GM23338 (cell line): ENCODE results near the gene ANO1. TPM values are rescaled to one million over a fixed set of nuclear protein-coding genes. Genes with fewer than 3 reads are reported as not detected.

Source experiments
- ATAC-seq: fragments of 200-7000 bp; cut with Tn5 transposase; 3 replicates; pipeline ENCODE4 v1.9.1; 2020
- DNase-seq: peaks from one replicate; pipeline ENCODE4 v3.0.0-alpha.2; 2015; ENCODE audit warnings: low spot score
- H2AFZ ChIP-seq: fragments of 200-600 bp; sonication (generic); 2 replicates; pipeline ENCODE4 v1.8.0; 2016; ENCODE audit warnings: antibody characterized with exemption, mild to moderate bottlenecking, moderate library complexity
- H3F3A ChIP-seq: fragments of 200-600 bp; sonication (generic); replicated peaks from 2 replicates; pipeline ENCODE4 v1.8.0; 2017; ENCODE audit warnings: antibody characterized with exemption, mixed run types, low read depth
- H3K27ac ChIP-seq: fragments of 200-600 bp; sonication (generic); 2 replicates; pipeline ENCODE4 v1.6.1; 2016; ENCODE audit warnings: low read depth
- H3K27me3 ChIP-seq: fragments of 200-600 bp; sonication (generic); 2 replicates; pipeline ENCODE4 v1.8.0; 2016; ENCODE audit warnings: mild to moderate bottlenecking, mixed run types, moderate library complexity; ENCODE audit not compliant: insufficient read depth
- H3K36me3 ChIP-seq: fragments of 200-600 bp; sonication (generic); 2 replicates; pipeline ENCODE4 v1.8.0; 2016; ENCODE audit warnings: mild to moderate bottlenecking; ENCODE audit not compliant: insufficient read depth
- H3K4me1 ChIP-seq: fragments of 200-600 bp; sonication (generic); 2 replicates; pipeline ENCODE4 v1.8.0; 2016; ENCODE audit warnings: mild to moderate bottlenecking, moderate library complexity; ENCODE audit not compliant: insufficient read depth
- H3K4me2 ChIP-seq: fragments of 200-600 bp; sonication (generic); 2 replicates; pipeline ENCODE4 v1.7.1; 2017; ENCODE audit warnings: mixed run types
- H3K4me3 ChIP-seq: fragments of 200-600 bp; sonication (generic); 2 replicates; pipeline ENCODE4 v1.6.1; 2016; ENCODE audit warnings: mixed run types
- H3K79me2 ChIP-seq: fragments of 200-600 bp; sonication (generic); replicated peaks from 2 replicates; pipeline ENCODE4 v1.8.0; 2017; ENCODE audit warnings: mild to moderate bottlenecking; ENCODE audit not compliant: insufficient read depth
- H3K9me2 ChIP-seq: fragments of 200-600 bp; sonication (generic); 2 replicates; pipeline ENCODE4 v1.8.0; 2017; ENCODE audit not compliant: insufficient read depth
- H4K20me1 ChIP-seq: fragments of 200-600 bp; sonication (generic); replicated peaks from 2 replicates; pipeline ENCODE4 v1.8.0; 2017; ENCODE audit warnings: mild to moderate bottlenecking; ENCODE audit not compliant: insufficient read depth
- H3K27ac Mint-ChIP-seq: 2 replicates; pipeline ENCODE4 v1.8.0; 2020; ENCODE audit warnings: inconsistent platforms, mild to moderate bottlenecking, moderate library complexity, mixed read lengths
- H3K27me3 Mint-ChIP-seq: 3 replicates; pipeline ENCODE4 v1.8.0; 2022; ENCODE audit warnings: low read depth, mild to moderate bottlenecking, moderate library complexity, mixed read lengths, inconsistent platforms; ENCODE audit not compliant: insufficient read depth, poor library complexity
- H3K36me3 Mint-ChIP-seq: 3 replicates; pipeline ENCODE4 v1.8.0; 2021; ENCODE audit warnings: low read depth, mild to moderate bottlenecking, inconsistent platforms, moderate library complexity, mixed read lengths
- H3K4me1 Mint-ChIP-seq: 3 replicates; pipeline ENCODE4 v1.8.0; 2020; ENCODE audit warnings: mild to moderate bottlenecking, inconsistent platforms, mixed read lengths
- H3K4me3 Mint-ChIP-seq: 3 replicates; pipeline ENCODE4 v1.8.0; 2021; ENCODE audit warnings: moderate library complexity, mild to moderate bottlenecking, inconsistent platforms, mixed read lengths
- H3K9me3 Mint-ChIP-seq: 3 replicates; pipeline ENCODE4 v1.8.0; 2020; ENCODE audit warnings: moderate library complexity, mild to moderate bottlenecking, inconsistent platforms, mixed read lengths
- CREB1 ChIP-seq: fragments of 250-450 bp; sonication (Bioruptor Pico); IDR thresholded peaks from 2 replicates; pipeline ENCODE4 v1.5.0; 2020; ENCODE audit warnings: low read depth, mild to moderate bottlenecking, moderate library complexity
- EZH2 ChIP-seq: fragments of 200-600 bp; sonication (generic); IDR thresholded peaks from one replicate; pipeline ENCODE4 v1.8.0; 2017; ENCODE audit warnings: antibody characterized with exemption, mild to moderate bottlenecking, low read depth; ENCODE audit not compliant: unreplicated experiment
- JUNB ChIP-seq: IDR thresholded peaks from one replicate; pipeline ENCODE4 v1.6.1; 2016; ENCODE audit warnings: antibody characterized with exemption; ENCODE audit not compliant: unreplicated experiment
- NANOG ChIP-seq: IDR thresholded peaks from 2 replicates; pipeline ENCODE4 v1.6.1; 2016; ENCODE audit warnings: antibody characterized with exemption, borderline replicate concordance
- POLR2AphosphoS5 ChIP-seq: IDR thresholded peaks from 2 replicates; pipeline ENCODE4 v1.6.1; 2016; ENCODE audit warnings: antibody characterized with exemption, low read depth
- STAT1 ChIP-seq: IDR thresholded peaks from one replicate; pipeline ENCODE4 v1.6.1; 2016; ENCODE audit warnings: antibody characterized with exemption; ENCODE audit not compliant: unreplicated experiment
- ZNF331 ChIP-seq: fragments of 250-450 bp; sonication (Bioruptor Pico); IDR thresholded peaks from 2 replicates; pipeline ENCODE4 v1.5.0; 2020; ENCODE audit warnings: low read depth, mild to moderate bottlenecking, moderate library complexity
- polyA plus RNA-seq: library from polyadenylated mRNA; unstranded; fragments of >200 nt; fragmentation: Nextera tagmentation; extraction: Ambion mirVana; gene quantifications from 2 replicates; pipeline ENCODE4 v1.2.1, GENCODE V29; 2016
- total RNA-seq: library from RNA; depleted of rRNA; stranded (reverse); fragments of >200 nt; shearing (Covaris generic); gene quantifications from 2 replicates; pipeline ENCODE4 v1.2.3, GENCODE V29; 2014
- TF ChIP-seq, protein P1 (sequence below): IDR thresholded peaks from one replicate; pipeline ENCODE4 v1.6.1; 2018; ENCODE audit warnings: antibody characterized with exemption; ENCODE audit not compliant: unreplicated experiment

Gene ANO1
- total and polyA plus RNA-seq, 2 experiments from 2014 or later, result 1.4 to 3.4 TPM

DNA sequence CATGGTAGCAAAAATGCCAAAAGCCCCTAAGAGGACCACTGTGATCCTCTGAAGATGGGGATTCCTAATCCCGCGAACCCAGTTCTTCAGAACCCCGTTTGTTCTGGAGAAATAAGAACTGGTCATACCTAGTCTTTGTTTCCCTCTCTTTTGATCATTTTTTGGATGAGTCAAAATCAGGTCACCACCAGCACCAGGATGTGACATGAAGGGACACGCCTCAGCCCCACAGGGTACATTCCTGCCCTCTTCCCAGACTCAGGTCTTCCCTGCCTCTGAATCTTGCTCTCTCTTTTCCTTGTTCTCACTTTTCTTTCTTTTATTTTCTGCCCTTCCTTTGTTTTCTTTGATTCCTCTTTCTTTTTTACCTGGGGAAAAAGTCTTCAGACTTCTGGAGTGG lies 14.6 kb upstream of the ANO1 start:
- Histone ChIP-seq H3K4me2 (no peak overlapping the region), H3K4me3 (no peak overlapping the region), H3K36me3 (no peaks in the 10 kb centered on the region), H3K4me1 (peaks cover 9% of the 10 kb centered on the region; the same call in 1 of the 2 replicates), H3K27ac (no peak overlapping the region), H3F3A (no peaks in the 10 kb centered on the region), H3K9me2 (no peaks in the 10 kb centered on the region), H3K27me3 (no peaks in the 10 kb centered on the region), H4K20me1 (no peaks in the 10 kb centered on the region), H2AFZ (no peak overlapping the region), H3K79me2 (no peaks in the 10 kb centered on the region)
- DNase-seq (no peak), ATAC-seq (no peak)
- H3K9me3 Mint-ChIP-seq, result no peaks in the 10 kb centered on the region; the same call in 2 of the 3 replicates
- H3K36me3 Mint-ChIP-seq, result no peaks in the 10 kb centered on the region
- peaks cover 6% of the 10 kb centered on the region for H3K27me3 Mint-ChIP-seq
- peaks cover 23% of the 10 kb centered on the region for H3K4me1 Mint-ChIP-seq
- H3K27ac Mint-ChIP-seq, result no peak overlapping the region
- TF ChIP-seq NANOG (no peak), POLR2AphosphoS5 (no peak)
- H3K4me3 Mint-ChIP-seq, result no peak overlapping the region

DNA sequence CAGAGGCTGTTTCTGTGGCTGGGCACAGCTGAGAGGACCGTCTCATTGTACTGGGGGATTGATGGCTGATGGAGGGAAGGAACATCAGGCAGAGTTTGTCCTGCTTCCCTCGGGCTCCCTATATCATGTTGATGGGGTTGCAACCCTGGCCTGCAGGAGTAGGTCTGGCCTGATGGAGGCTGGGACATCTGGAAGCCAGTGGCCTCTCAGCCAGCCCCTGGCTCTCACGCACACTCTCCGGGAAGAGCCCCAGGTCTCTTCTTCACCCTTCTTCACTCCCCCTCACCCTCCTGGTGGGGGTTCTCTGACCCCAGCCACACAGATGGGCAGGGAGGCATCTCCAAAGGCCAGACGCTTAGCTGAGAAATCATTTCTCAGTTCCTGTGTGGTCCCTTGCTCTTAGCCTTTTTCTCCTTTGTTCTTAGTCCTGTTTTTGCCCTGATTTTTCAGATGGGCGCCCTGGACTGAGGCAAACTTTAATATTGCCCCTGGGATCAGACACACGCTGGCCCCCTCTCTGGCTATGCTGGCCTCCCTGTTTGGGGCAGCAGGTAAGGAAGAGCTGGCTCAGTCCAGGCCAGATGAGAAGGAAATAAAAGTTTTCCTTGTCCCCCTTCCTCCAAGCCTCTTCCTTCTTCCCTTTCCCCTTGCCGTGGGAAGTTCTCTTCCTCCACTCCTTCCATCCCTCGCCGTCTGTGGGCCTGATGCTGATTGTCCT lies 13.9 kb upstream of the ANO1 start:
- TF ChIP-seq EZH2 (no peak), CREB1 (CRISPR knock-in tag) (no peak), ZNF331 (CRISPR knock-in tag) (no peak), STAT1 (no peak), POLR2AphosphoS5 (no peak), JUNB (no peak)
- TF ChIP-seq, protein P1, sequence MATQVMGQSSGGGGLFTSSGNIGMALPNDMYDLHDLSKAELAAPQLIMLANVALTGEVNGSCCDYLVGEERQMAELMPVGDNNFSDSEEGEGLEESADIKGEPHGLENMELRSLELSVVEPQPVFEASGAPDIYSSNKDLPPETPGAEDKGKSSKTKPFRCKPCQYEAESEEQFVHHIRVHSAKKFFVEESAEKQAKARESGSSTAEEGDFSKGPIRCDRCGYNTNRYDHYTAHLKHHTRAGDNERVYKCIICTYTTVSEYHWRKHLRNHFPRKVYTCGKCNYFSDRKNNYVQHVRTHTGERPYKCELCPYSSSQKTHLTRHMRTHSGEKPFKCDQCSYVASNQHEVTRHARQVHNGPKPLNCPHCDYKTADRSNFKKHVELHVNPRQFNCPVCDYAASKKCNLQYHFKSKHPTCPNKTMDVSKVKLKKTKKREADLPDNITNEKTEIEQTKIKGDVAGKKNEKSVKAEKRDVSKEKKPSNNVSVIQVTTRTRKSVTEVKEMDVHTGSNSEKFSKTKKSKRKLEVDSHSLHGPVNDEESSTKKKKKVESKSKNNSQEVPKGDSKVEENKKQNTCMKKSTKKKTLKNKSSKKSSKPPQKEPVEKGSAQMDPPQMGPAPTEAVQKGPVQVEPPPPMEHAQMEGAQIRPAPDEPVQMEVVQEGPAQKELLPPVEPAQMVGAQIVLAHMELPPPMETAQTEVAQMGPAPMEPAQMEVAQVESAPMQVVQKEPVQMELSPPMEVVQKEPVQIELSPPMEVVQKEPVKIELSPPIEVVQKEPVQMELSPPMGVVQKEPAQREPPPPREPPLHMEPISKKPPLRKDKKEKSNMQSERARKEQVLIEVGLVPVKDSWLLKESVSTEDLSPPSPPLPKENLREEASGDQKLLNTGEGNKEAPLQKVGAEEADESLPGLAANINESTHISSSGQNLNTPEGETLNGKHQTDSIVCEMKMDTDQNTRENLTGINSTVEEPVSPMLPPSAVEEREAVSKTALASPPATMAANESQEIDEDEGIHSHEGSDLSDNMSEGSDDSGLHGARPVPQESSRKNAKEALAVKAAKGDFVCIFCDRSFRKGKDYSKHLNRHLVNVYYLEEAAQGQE, result no peak
- Histone ChIP-seq H3K27me3 (no peaks in the 10 kb centered on the region), H3K9me2 (no peaks in the 10 kb centered on the region), H3K27ac (no peak overlapping the region), H3F3A (no peaks in the 10 kb centered on the region), H3K4me2 (no peak overlapping the region), H3K4me3 (no peak overlapping the region), H3K79me2 (no peaks in the 10 kb centered on the region), H2AFZ (no peak overlapping the region), H3K36me3 (no peaks in the 10 kb centered on the region), H3K4me1 (peaks cover 9% of the 10 kb centered on the region; the same call in 1 of the 2 replicates), H4K20me1 (no peaks in the 10 kb centered on the region)
- Mint-ChIP-seq H3K4me1 (peaks cover 26% of the 10 kb centered on the region), H3K9me3 (no peaks in the 10 kb centered on the region; the same call in 2 of the 3 replicates), H3K27me3 (peaks cover 6% of the 10 kb centered on the region), H3K36me3 (no peaks in the 10 kb centered on the region), H3K27ac (no peak overlapping the region), H3K4me3 (no peak overlapping the region)
- no peak for DNase-seq
- ATAC-seq, result no peak
